Keratinocyte (primary cell): ENCODE results near the gene KRTAP13-3.

Experiments
- CTCF ChIP-seq, 3 experiments: IDR thresholded peaks in 1 of 3; conservative IDR thresholded peaks in 1 of 3; optimal IDR thresholded peaks in 1 of 3; 2 replicates in 2 of 3; 3 replicates in 1 of 3; pipeline versions ENCODE3 to v1.5.1; 2011; ENCODE audit warnings: low read length in 3 of 3, mild to moderate bottlenecking in 3 of 3, moderate library complexity in 2 of 3, control low read depth in 1 of 3, inconsistent platforms in 1 of 3; ENCODE audit not compliant: insufficient read depth in 2 of 3; ENCODE audit errors: extremely low read depth in 1 of 3
- EZH2 ChIP-seq: IDR thresholded peaks from one replicate; pipeline ENCODE4 v1.6.1; 2012; ENCODE audit warnings: inconsistent platforms, mild to moderate bottlenecking, low read length, moderate library complexity

DNA sequence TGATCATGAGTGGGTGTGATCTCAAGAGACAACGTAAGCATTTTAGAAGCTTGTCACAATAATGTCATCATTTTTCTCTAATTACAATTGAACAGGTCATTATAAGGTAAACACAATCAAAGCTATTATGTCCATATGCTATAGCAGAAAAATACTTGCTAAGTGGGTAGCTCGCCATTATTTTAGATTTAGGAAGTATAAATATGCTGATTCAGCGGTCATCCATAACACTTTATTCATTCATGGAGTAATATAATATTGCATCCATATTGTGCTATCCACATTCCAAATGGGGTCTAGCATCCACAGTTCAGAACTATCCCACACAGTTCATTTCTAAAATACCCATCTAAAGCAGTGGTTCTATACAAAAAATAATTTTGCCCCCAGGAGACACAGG lies 22.8 kb upstream of the KRTAP13-3 start:
- TF ChIP-seq CTCF (optimal IDR thresholded peaks at IDR 0.05 in 1 of 3, IDR thresholded peaks at IDR 0.05 in 1 of 3, conservative IDR thresholded peaks at IDR 0.05 in 1 of 3; ENCODE audit: extremely low read depth in 1 of 3, insufficient read depth in 2 of 3, low read length in 3 of 3) (no peak), EZH2 (no peak)
